Esophagus muscularis mucosa (tissue), 4 donors: ENCODE data around the gene NTRK2. TPM values are rescaled to one million over a fixed set of nuclear protein-coding genes. Genes with fewer than 3 reads are reported as not detected.

Experiments
- DNase-seq: peaks from one replicate; pipeline ENCODE4 v3.0.0-alpha.2; 2017; ENCODE audit errors: extremely low spot score
- H3K27ac ChIP-seq, 4 donors: fragments of 200-600 bp; sonication (generic); replicated peaks in 1 of 4; 1 replicate in 3 of 4; 2 replicates in 1 of 4; pipeline ENCODE4 v1.5.1; 2016 to 2019; ENCODE audit warnings: mild to moderate bottlenecking in 1 of 4
- H3K27me3 ChIP-seq, 4 donors: fragments of 200-600 bp; sonication (generic); one replicate each; pipeline versions ENCODE4 v1.5.1 to v1.6.0; 2016 to 2019
- H3K36me3 ChIP-seq, 4 donors: fragments of 200-600 bp; sonication (generic); one replicate each; pipeline ENCODE4 v1.5.1; 2016 to 2019
- H3K4me1 ChIP-seq, 4 donors: fragments of 200-600 bp; sonication (generic); one replicate each; pipeline ENCODE4 v1.5.1; 2016 to 2019
- H3K4me3 ChIP-seq, 4 donors: fragments of 200-600 bp; sonication (generic); 1 replicate in 2 of 4; 2 replicates in 2 of 4; pipeline ENCODE4 v1.5.1; 2016 to 2019; ENCODE audit warnings: mild to moderate bottlenecking in 4 of 4, moderate library complexity in 1 of 4
- H3K9me3 ChIP-seq, 4 donors: fragments of 200-600 bp; sonication (generic); 1 replicate in 3 of 4; 2 replicates in 1 of 4; pipeline ENCODE4 v1.5.1; 2016 to 2019
- EP300 ChIP-seq: sonication (generic); formaldehyde crosslinking; IDR thresholded peaks from one replicate; pipeline ENCODE4 v1.6.1; 2017; ENCODE audit warnings: antibody characterized with exemption
- POLR2A ChIP-seq: fragments of 450-650 bp; IDR thresholded peaks from one replicate; pipeline ENCODE4 v1.6.1; 2017; ENCODE audit warnings: antibody characterized with exemption, moderate library complexity, mild to moderate bottlenecking, low read depth
- POLR2AphosphoS5 ChIP-seq, 2 donors: sonication (generic); formaldehyde crosslinking; IDR thresholded peaks; one replicate each; pipeline ENCODE4 v1.6.1; 2017; ENCODE audit warnings: antibody characterized with exemption in 2 of 2
- WGBS: methylation state at CpG from one replicate; pipeline ENCODE4 v1.1.5; 2018; 5-methylcytosine and 5-hydroxymethylcytosine counted together
- intact Hi-C: fragments of 100-400 bp; cut with DNase I; formaldehyde crosslinking; loops from one replicate; pipeline ENCODE4 v1.15.1; 2023
- total RNA-seq, 4 donors: library from RNA; depleted of rRNA; stranded (reverse); fragments of >200 nt; gene quantifications; one replicate each; pipeline versions ENCODE4 v1.1.0 to v1.2.1, GENCODE V29; 2016
- TF ChIP-seq, protein P1 (sequence below), 3 experiments: fragments of 200-600 bp in 2 of 3; fragments of 450-650 bp in 1 of 3; sonication (generic) in 2 of 3; IDR thresholded peaks; one replicate each; pipeline ENCODE4 v1.5.1; 2017 to 2019; ENCODE audit warnings: antibody characterized with exemption in 3 of 3, mild to moderate bottlenecking in 2 of 3, moderate library complexity in 1 of 3

The NTRK2 gene
- total RNA-seq, 4 donors from 2014 or later: 1.2 to 6.3 (median 5.5) TPM

GRCh38 chr9:84839541-84839940 lies 170.0 kb downstream of the NTRK2 start:
- intact Hi-C loops: no loop called here
- WGBS: 68% methylated on average over 9 of the region's 9 CpGs
- no peak for DNase-seq
- Histone ChIP-seq H3K36me3 (no peaks in the 10 kb centered on the region), H3K27ac (no peak overlapping the region), H3K4me1 (peaks cover 0 to 2% (median 0%) of the 10 kb centered on the region in 4 donors), H3K27me3 (no peaks in the 10 kb centered on the region), H3K9me3 (no peaks in the 10 kb centered on the region), H3K4me3 (no peak overlapping the region)
- TF ChIP-seq, protein P1, sequence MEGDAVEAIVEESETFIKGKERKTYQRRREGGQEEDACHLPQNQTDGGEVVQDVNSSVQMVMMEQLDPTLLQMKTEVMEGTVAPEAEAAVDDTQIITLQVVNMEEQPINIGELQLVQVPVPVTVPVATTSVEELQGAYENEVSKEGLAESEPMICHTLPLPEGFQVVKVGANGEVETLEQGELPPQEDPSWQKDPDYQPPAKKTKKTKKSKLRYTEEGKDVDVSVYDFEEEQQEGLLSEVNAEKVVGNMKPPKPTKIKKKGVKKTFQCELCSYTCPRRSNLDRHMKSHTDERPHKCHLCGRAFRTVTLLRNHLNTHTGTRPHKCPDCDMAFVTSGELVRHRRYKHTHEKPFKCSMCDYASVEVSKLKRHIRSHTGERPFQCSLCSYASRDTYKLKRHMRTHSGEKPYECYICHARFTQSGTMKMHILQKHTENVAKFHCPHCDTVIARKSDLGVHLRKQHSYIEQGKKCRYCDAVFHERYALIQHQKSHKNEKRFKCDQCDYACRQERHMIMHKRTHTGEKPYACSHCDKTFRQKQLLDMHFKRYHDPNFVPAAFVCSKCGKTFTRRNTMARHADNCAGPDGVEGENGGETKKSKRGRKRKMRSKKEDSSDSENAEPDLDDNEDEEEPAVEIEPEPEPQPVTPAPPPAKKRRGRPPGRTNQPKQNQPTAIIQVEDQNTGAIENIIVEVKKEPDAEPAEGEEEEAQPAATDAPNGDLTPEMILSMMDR (IDR thresholded peaks at IDR 0.05): no peak

DNA sequence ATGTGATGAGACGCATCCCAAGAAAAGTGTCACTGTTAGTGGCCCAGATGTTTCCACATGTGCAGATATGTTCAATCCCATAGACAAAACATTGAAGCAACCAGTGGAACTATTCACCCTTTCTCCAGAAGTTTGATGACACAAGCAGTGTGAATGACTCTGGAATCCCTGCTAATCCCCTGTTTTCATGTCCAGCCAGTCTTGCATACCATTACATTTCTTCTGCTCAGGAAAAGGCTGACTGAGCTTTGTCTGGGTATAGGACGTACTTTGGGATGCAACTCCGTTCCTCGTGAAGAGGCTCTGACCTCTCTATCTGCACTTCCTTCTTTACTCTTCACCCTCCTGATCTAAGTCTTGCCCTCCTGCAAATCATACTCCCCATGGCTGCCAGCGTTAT lies 172.4 kb downstream of the NTRK2 start:
- no peak for DNase-seq
- no peak overlapping the region for H3K4me3 ChIP-seq
- intact Hi-C loops: no loop called here
- H3K27ac ChIP-seq: no peak overlapping the region
- TF ChIP-seq, protein P1 (IDR thresholded peaks at IDR 0.05): no peak
- no peak for TF ChIP-seq POLR2AphosphoS5 (IDR thresholded peaks at IDR 0.05)
- TF ChIP-seq EP300: no peak
- H3K4me1 ChIP-seq: peaks cover 0 to 2% (median 0%) of the 10 kb centered on the region in 4 donors
- WGBS: 86% methylated on average over 5 of the region's 5 CpGs
- no peaks in the 10 kb centered on the region for H3K36me3 ChIP-seq
- H3K9me3 ChIP-seq: no peaks in the 10 kb centered on the region
- H3K27me3 ChIP-seq: no peaks in the 10 kb centered on the region

GRCh38 chr9:84843175-84843824 lies 173.8 kb downstream of the NTRK2 start:
- 89% methylated on average over 5 of the region's 5 CpGs for WGBS

DNA sequence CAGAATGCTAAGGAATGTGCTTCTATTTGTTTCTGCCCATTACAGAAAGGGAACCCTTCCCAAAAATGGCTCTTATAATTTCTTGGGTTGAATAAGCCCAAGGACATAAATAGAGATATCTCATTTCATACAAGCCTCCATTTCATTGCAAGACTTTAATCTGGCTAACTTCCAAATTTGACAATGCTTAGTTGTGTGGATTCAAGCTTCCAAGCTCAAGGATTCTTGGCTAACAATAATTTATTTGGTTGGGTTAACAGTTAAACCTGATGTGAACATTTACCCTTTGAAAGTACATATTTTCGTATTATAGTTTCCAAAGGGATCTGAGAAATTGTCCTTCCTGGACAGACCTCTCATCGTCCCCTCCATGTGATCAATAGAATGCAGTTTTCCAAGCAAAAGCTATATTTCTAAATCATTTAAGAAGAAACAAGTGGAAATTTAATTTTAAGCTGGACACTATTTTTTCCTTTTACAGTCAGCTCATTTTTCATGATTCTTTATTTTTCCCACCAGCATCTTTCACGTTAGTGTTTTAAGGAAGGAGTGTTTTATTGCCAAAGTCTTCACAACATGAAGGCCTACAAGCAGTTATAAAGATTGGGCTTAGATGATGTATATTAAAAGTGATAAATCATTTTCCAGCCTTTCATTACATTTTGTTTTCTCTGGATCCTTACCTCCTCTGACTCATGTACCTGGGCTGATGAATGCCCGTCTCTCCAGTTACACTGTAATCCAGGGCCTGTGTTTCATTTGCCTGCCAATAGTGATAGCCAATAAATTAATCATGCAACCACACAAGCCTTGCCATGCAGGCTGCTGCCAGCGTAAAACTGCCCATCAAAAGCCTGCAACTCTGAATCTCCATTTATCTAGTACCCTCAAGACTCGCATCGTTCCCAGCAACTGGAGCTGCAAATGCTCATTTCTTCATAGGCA lies 176.7 kb downstream of the NTRK2 start:
- Histone ChIP-seq H3K36me3 (no peaks in the 10 kb centered on the region), H3K4me1 (peaks cover 2 to 8% (median 7%) of the 10 kb centered on the region in 4 donors), H3K27me3 (no peaks in the 10 kb centered on the region), H3K9me3 (no peaks in the 10 kb centered on the region), H3K4me3 (no peak overlapping the region), H3K27ac (no peak overlapping the region)
- 88% methylated on average over 7 of the region's 7 CpGs for WGBS
- no peak for TF ChIP-seq POLR2AphosphoS5 (IDR thresholded peaks at IDR 0.05)
- no peak for TF ChIP-seq POLR2A
- TF ChIP-seq, protein P1 (IDR thresholded peaks at IDR 0.05): no peak
- no peak for TF ChIP-seq EP300
- intact Hi-C loops: no loop called here
- no peak for DNase-seq

More at GRCh38 chr9:84843175-84843824, 173.8 kb downstream of the NTRK2 start:
- Histone ChIP-seq H3K36me3 (no peaks in the 10 kb centered on the region), H3K27ac (no peak overlapping the region), H3K9me3 (no peaks in the 10 kb centered on the region), H3K4me1 (peaks cover 0 to 2% (median 0%) of the 10 kb centered on the region in 4 donors), H3K4me3 (no peak overlapping the region), H3K27me3 (no peaks in the 10 kb centered on the region)
- intact Hi-C loops: no loop called here
- no peak for DNase-seq
- TF ChIP-seq POLR2AphosphoS5 (IDR thresholded peaks at IDR 0.05) (no peak), POLR2A (no peak), EP300 (no peak)
- TF ChIP-seq, protein P1 (IDR thresholded peaks at IDR 0.05): no peak
